NCI-H146 treated with DMSO at 0.1 percent for 48 hours (cell line): ENCODE measurements around the gene BCL11B.

Source experiments
- DNase-seq: peaks from one replicate; lab custom pipeline; 2025; ENCODE audit not compliant: unreplicated experiment; lab: John Stamatoyannopoulos, UW

Gene BCL11B

DNA sequence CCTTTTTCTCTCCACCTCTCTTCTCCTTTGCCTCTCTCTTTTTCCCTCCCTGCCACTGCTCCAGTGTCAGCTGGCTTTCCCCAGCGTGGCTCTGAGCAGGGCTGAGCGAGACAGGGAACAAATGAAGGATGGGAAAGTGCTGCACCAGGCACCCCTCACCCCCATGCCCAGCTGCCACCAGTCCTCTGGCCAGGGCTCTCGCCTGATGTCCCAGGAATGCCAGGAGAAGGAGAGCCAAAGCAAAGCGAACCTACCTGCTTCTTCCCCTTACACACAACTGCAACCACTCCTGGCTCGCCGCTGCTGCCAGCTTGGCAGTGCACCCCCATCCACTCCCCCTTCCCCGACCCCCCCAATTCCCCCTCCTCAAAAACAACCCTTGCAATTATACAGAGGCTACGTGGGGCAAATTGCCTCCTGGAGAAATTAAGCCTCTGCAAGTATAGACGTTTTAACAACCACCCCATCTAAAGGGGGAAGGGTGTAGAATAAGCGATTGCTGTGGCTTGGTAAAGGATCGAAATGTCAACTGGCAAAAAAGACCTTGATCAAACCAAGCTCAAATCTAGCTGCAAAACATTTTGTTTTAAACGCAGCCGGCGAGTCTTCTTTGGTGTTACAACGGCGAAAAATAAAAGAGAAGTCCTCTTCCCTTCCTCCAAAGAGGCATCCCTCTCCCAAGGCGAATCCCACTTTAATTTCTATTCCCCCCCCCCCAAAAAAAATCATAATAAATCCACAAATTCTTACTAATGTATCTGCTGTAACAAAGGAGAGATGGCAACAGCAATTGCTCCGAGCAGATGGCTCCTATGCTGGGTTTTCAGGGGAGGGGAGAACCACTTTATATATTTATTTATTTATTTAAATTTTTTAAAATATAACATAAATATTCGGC, 2.9 kb downstream of the BCL11B start:
- DNase-seq = no peak

DNA sequence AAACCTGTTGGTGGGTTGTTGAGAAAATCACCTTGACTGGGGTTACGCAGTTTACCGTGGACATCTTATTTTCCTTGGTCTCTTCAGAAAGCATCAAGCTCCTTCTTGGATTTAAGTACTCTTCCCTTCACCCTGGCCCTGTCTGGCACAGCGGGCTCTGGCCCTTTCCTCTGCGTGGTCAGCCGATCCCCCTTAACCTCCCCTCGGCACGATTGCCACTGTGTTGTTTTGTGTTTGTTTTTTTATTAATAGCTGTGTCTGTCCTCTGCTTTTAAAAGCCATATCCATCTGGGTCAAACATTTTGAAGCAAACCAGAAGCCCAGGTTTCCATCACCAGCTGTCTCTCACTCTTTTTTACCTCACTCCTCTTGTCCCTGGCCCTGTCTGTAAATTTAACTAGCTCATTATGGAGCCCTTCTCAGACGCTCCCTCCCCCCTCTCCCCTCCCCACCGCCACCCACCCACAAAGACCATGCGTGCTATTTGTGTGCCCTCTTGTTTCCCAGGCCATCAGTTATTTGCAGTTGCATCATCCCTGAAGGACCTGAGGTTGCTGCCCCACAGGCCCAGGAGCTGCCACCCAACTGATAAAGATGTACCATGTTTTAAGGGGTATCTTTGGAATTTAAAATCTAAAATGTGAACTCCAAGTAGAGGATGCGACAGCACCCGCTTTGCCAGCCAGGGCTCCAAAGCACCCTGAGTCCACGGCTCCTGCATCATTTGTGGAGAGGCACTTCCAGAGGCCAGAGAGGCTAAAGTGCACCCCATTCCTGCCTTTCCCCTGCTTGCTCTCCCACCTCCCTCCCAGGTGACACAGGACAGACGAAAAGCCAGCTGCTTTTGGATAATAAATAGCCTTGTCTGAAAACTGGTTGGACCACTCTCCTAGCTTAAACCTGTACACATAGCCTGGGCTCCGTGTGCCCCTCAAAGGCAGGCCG, 3.9 kb downstream of the BCL11B start:
- DNase-seq = no peak

DNA sequence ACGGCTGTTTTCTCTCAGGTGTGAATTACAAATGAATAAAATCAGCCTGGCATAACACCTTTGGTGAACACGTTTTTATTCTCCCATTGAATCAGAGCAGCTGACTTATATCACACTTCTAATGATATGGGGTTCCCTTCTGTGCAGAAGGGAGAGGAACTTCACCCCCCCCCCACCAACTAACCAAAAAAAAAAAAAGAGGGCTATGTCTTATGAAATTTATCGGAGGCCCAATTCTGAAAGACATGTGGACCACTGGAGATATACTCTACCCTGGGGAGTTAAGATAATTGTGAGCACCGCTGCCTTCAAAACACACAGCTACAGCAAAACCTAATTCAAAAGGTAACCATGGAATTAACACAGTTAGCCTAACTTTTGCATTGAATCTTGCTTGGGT, 4.6 kb downstream of the BCL11B start:
- DNase-seq = no peak

GRCh38 chr14:99266181-99267178, 5.5 kb downstream of the BCL11B start:
- DNase-seq = no peak

DNA sequence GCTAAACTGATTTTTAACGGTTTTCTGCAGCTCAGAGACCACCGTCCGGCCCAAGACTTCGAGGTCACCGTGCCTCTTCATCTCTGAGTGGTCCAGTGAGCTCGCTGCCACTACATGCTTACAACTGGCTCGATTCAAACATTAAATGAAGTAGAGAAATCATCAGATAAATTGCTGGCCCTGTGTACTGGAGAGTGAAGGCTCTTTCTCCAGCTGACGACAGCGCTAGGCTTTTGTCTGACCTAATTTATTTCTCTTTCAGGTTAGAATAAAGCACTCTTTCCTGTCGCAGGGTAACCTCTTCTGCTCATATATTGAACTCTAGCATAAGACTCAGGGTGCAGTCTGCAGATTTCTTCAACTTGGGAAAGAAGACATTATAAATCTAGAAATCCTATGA, 6.4 kb downstream of the BCL11B start:
- DNase-seq = no peak

- DNase-seq = no peak
Measured at GRCh38 chr14:99264691-99265450, 7.1 kb downstream of the BCL11B start.

DNA sequence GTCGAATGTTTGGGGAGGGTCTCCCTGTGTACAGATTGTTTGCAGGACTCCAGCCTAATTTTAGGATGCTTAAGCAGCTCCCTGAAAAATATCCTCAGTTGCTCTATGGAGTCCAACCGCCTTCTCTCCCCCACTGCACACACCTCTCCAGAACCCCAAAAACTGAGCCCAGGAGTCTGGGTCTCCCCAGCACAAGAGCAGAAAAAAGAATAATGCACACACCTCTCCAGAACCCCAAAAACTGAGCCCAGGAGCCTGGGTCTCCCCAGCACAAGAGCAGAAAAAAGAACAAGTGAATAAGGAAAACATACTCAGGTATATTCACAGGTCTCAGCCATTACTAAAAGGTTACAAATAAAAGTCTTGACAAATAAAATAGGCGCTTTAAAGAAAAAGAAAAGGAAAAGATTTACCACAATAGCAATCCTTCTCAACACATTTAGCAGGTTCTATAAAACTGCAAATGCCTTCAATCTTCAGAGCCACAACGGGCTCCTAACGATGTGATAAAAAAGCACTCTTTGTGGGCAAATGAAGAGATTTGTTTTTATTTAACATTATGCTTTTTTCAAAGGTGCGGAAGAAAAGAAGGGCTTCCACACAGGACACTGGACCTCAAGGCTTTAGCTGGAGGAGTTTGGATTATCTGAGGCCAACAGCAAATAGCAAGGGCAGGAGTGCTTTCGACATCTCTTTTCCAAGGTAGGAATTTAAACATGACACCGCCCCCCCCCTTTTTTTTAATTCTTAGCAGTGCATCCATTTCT, 8.2 kb downstream of the BCL11B start:
- DNase-seq = no peak

GRCh38 chr14:99262977-99263448, 9.0 kb downstream of the BCL11B start:
- no peak for DNase-seq

GRCh38 chr14:99261912-99262787, 9.8 kb downstream of the BCL11B start:
- no peak for DNase-seq

GRCh38 chr14:99260587-99261551, 11.1 kb downstream of the BCL11B start:
- DNase-seq = no peak

- DNase-seq = no peak
Measured at GRCh38 chr14:99260116-99260515, 11.9 kb downstream of the BCL11B start.

DNA sequence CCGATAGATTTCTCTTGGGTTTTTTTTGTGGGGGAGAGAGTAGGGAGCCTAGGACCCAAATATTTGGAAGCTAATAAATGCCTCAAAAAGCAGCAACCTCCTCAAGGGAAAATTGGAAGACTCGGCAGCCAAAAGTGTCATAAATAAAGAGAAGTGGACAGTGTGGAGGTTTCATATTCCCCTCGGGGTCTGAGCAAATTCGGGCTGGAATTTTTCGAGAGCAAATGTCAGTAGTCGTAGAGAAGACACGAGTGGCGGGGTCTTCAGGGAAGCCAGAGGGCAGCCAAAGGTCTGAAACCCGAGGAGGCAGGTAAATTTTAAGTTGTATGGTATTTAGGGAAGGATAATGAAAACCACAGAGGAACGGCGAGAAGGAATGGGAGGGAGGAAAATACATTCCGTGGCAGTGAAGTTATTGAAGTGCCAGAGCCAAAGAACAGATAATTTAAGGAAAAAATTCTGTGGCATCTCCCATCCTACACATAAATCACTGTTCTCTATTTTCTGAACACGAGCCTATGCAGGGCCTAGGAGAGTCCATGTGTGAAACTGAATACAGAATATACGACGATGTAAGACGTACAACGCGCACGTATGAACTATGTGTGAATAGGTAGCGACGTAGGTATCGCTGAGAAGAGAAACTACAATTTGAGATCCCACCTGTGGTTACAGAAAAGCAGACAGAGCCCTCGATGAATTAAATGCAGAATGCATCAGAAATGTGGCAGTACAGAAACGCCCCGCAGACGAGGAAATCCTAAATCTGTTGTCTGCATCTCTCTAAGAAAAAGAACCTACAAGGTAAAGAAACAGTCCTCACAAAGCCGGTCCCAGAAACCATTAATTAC, 12.9 kb downstream of the BCL11B start:
- no peak for DNase-seq

GRCh38 chr14:99258341-99258861, 13.6 kb downstream of the BCL11B start:
- no peak for DNase-seq

GRCh38 chr14:99257673-99258221, 14.2 kb downstream of the BCL11B start:
- DNase-seq = no peak

GRCh38 chr14:99257122-99257672, 14.8 kb downstream of the BCL11B start:
- DNase-seq = no peak
